Stimulated activated memory B cell treated with anti-CD40 and anti-IgM and Interleukin-4, amounts not matched to agents 10 μg/mL and 1 μg/mL and 100 μg/mL, for 72 hours (primary cell): ENCODE data around the gene HDAC9.
A peak's percentile ranks its signal among the peaks of the same experiment; 100 is the strongest.

ENCODE experiments used
- ATAC-seq: fragments of 150-1000 bp; cut with Tn5 transposase; 2 replicates; pipeline ENCODE4 v1.10.0; 2021
- H3K27ac Mint-ChIP-seq: one replicate; pipeline ENCODE4 v1.8.0; 2022; ENCODE audit warnings: mild to moderate bottlenecking, mixed read lengths
- H3K27me3 Mint-ChIP-seq: one replicate; pipeline ENCODE4 v1.8.0; 2022; ENCODE audit warnings: mixed read lengths
- H3K36me3 Mint-ChIP-seq: one replicate; pipeline ENCODE4 v1.8.0; 2022; ENCODE audit warnings: mixed read lengths
- H3K4me1 Mint-ChIP-seq: one replicate; pipeline ENCODE4 v1.8.0; 2022; ENCODE audit warnings: mixed read lengths
- H3K4me3 Mint-ChIP-seq: one replicate; pipeline ENCODE4 v1.8.0; 2022; ENCODE audit warnings: mild to moderate bottlenecking, moderate library complexity, mixed read lengths
- H3K9me3 Mint-ChIP-seq: one replicate; pipeline ENCODE4 v1.8.0; 2022; ENCODE audit warnings: mixed read lengths

HDAC9 gene

DNA sequence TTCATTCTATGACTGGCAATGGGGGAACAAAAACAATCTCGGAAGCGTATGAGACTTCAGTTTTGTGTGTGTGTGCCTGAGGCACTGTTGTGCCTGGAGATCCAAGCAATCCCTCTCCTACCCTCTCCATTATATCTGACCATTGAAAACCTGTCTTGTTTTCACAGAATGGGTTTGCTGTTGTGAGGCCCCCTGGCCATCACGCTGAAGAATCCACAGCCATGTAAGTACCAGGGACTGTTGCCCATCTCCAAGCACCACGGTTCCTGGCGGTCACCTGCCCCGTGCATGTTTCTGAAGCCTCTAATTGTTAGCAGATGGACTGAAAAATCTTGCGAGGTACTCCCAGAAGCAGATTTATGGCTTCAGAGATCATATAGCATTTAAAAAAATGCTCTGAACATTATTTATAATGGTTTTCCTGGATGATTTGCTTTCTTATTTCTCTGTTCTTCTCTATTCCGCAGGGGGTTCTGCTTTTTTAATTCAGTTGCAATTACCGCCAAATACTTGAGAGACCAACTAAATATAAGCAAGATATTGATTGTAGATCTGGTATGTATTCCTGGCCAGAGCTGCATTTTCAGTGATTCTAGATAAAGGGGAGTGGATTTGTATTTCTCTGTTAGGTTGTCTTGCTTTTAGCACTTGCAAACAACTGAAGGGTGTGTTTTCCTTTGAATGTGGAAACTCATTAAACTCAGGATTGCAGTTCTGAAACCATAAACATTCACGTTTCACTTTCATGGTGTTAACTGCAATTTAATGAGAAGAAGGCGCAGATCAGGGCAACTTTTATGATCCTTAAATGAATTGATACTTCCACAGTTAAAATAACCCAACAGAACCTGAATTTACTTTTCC lies 333.7 kb downstream of the HDAC9 start:
- Mint-ChIP-seq H3K27me3 (no peaks in the 10 kb centered on the region), H3K4me3 (no peak overlapping the region), H3K4me1 (no peaks in the 10 kb centered on the region), H3K27ac (no peak overlapping the region), H3K36me3 (peaks cover 7% of the 10 kb centered on the region), H3K9me3 (no peaks in the 10 kb centered on the region)
- no peak for ATAC-seq

DNA sequence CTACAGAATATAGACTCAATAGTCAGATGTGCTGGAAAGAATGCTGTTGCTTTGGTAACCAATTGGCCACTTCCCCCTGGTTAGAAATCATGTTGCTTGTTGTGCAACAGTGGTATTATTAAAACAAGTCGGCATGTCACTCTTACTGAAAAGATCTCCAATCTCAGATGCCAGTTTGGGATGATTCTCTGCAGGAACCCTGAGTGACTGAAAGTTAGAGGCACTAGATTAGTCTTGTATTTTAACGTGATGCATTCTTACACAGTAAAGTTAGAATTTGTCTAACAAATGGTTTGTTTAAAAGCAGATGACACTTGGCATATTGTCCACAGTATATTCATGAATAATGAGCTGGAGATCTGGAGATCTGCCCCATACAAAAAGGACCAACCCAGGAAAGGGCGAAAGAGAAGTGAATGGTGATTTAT lies 334.3 kb downstream of the HDAC9 start:
- H3K27me3 Mint-ChIP-seq = no peaks in the 10 kb centered on the region
- no peaks in the 10 kb centered on the region for H3K9me3 Mint-ChIP-seq
- no peak overlapping the region for H3K27ac Mint-ChIP-seq
- H3K36me3 Mint-ChIP-seq = peaks cover 8% of the 10 kb centered on the region
- H3K4me1 Mint-ChIP-seq = no peaks in the 10 kb centered on the region
- H3K4me3 Mint-ChIP-seq = no peak overlapping the region
- ATAC-seq = no peak

DNA sequence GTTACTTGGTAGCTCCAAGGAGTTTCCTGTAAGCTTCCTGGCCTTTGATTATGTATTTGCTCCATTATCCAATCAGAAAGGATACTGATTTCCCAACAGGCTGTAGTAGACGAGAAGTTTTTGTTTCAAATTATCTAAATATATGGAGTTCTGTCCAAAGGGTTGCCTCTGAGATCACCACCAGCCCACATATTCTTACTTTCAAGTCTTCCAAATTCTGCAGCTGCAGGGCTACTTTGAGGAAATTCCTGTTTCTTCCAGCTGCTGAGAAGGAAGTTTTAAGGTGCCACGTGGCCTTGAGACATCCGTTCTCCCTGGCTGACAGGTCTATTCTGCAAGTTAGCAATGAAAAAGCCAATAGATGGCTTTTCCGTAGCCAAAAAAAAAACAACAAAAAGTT lies 335.9 kb downstream of the HDAC9 start:
- peaks cover 18% of the 10 kb centered on the region for H3K36me3 Mint-ChIP-seq
- no peak overlapping the region for H3K4me3 Mint-ChIP-seq
- no peaks in the 10 kb centered on the region for H3K4me1 Mint-ChIP-seq

DNA sequence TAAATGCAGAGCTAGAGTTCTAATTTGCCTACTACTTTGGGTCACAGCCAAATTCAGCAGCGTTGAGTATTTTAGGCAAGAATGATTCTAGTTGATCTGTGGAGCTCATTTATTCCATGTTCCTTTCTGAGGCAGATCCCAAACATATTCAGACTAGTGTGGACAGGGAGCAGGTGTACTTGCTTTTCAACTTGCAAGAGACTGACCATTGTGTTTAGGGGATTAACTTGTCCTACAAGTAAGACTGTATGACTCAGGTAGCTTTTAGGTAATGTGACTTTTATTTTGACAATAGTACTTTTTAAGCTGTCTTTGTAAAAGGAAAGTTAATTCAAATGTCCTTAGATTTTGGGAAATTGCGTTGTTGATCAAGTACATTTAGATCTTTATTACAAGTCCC lies 336.4 kb downstream of the HDAC9 start:
- no peak overlapping the region for H3K4me3 Mint-ChIP-seq
- H3K27me3 Mint-ChIP-seq = no peaks in the 10 kb centered on the region
- ATAC-seq = no peak
- peaks cover 18% of the 10 kb centered on the region for H3K36me3 Mint-ChIP-seq
- H3K9me3 Mint-ChIP-seq = no peaks in the 10 kb centered on the region
- no peaks in the 10 kb centered on the region for H3K4me1 Mint-ChIP-seq
- no peak overlapping the region for H3K27ac Mint-ChIP-seq

More for the DNA sequence above, 335.9 kb downstream of the HDAC9 start:
- Mint-ChIP-seq H3K27me3 (no peaks in the 10 kb centered on the region), H3K27ac (no peak overlapping the region), H3K9me3 (no peaks in the 10 kb centered on the region)
- no peak for ATAC-seq

DNA sequence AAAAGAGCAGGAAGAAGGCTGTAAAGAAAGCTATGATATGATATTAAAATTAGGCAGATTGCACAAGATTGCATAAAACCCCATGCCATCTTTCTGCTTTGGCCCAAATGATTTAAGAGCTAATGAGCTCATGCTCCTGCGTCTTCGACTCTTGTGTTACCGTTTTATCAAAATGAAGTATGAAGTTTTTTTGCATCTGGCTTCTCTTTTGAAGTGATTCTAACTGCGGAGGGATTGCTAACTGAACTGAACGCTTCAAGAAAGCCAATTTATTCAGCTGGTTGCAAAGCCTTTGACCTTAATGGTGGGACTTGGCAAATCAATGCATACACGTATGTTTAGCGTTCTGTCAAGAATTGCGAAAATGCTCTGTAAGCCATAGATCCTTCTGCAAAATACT lies 339.0 kb downstream of the HDAC9 start:
- Mint-ChIP-seq H3K27ac (no peak overlapping the region), H3K27me3 (no peaks in the 10 kb centered on the region), H3K9me3 (no peaks in the 10 kb centered on the region), H3K36me3 (peaks cover 17% of the 10 kb centered on the region), H3K4me1 (no peaks in the 10 kb centered on the region), H3K4me3 (no peak overlapping the region)
- ATAC-seq = no peak

DNA sequence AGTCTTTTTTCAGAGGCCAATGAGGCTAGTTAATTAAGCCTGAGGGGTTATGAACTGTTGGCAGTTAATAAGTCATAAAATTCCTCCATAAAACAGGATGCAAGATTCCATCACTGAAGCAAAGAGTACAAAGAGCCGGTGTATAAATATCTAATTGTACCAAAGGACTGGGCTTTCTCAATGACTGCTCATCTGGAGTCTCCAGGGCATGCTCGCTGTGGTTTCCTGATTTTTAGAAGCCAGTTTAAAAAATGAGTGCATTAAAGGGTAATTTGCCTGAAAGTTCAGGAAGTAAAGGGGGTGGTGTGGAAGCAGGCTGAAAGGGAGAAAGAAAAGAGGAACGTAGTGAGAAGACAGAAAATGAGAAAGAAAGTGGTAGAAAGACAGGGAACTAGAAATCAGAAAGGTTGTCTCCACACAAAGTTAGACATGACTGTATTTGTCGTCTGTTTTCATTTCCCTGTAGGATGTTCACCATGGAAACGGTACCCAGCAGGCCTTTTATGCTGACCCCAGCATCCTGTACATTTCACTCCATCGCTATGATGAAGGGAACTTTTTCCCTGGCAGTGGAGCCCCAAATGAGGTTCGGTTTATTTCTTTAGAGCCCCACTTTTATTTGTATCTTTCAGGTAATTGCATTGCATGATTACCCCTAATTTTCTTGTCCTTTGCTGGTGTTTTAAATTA lies 339.6 kb downstream of the HDAC9 start:
- ATAC-seq = peak; percentile 27
- no peak overlapping the region for H3K27ac Mint-ChIP-seq
- H3K36me3 Mint-ChIP-seq = peaks cover 17% of the 10 kb centered on the region
- H3K4me1 Mint-ChIP-seq = no peaks in the 10 kb centered on the region
- H3K27me3 Mint-ChIP-seq = no peaks in the 10 kb centered on the region
- H3K4me3 Mint-ChIP-seq = no peak overlapping the region
- H3K9me3 Mint-ChIP-seq = no peaks in the 10 kb centered on the region

DNA sequence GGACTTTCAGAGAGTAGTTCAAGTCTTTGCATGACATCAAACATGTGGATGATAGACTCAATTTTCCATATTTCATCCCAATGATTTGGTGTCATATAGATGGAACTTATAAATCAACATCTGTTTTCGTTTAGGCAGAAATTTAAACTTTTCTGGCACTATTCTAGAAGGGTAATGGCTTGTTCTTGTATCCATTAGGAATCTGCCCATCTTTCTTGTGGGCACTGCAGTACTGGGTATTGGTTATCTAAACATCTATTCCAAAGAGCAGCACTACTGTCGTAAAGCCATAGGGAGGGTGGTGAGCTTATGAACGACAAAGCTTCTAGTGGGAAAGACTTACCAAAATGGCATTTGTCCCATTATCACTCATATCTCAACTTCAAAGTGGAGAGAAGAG lies 348.4 kb downstream of the HDAC9 start:
- no peak overlapping the region for H3K27ac Mint-ChIP-seq

DNA sequence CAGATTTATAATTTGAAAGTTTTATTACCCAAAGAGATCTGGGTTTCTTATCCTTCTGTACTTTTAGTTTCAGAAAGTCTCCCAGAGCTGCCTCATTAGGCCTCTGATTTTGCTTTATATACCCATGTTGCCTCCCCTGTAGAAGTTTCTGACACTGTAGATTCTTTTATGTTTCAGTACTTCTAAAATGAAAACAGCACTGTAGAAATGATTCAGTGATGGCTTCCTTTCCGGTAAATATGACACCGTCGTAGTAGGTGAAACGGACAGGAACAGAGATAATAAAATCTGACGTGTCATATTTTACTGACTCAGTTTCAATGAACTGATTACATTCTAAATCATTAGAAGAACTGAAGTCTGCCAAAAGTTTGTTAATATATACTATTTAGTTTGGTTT lies 349.2 kb downstream of the HDAC9 start:
- H3K27me3 Mint-ChIP-seq = no peaks in the 10 kb centered on the region
- H3K9me3 Mint-ChIP-seq = no peaks in the 10 kb centered on the region
- H3K4me1 Mint-ChIP-seq = peaks cover 5% of the 10 kb centered on the region
- no peaks in the 10 kb centered on the region for H3K36me3 Mint-ChIP-seq
- ATAC-seq = no peak
- H3K4me3 Mint-ChIP-seq = no peak overlapping the region
- H3K27ac Mint-ChIP-seq = no peak overlapping the region

More for the DNA sequence above, 348.4 kb downstream of the HDAC9 start:
- Mint-ChIP-seq H3K4me1 (peaks cover 5% of the 10 kb centered on the region), H3K4me3 (no peak overlapping the region), H3K27me3 (no peaks in the 10 kb centered on the region), H3K9me3 (no peaks in the 10 kb centered on the region), H3K36me3 (no peaks in the 10 kb centered on the region)
- ATAC-seq = no peak

DNA sequence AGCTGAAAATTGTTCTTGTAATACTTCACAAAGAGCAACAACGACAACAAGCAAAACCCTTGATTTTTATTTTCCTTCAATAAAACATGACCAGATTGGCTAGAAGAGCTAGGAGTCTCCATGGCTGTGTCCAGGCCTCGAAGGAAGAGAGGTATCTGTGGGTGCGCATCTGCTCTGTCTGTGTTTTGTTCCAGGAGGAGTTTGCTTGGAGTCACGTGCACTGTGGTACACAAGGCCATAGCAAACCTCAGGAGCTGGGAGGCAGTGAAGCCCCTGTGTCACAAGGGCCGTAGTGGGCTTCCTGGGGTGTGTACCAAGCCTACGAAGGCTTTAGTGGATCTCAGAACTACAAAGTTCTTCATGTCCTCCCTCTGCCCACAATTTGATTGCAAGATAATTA lies 350.2 kb downstream of the HDAC9 start:
- H3K27ac Mint-ChIP-seq = no peak overlapping the region
- no peak overlapping the region for H3K4me3 Mint-ChIP-seq
- H3K4me1 Mint-ChIP-seq = peaks cover 5% of the 10 kb centered on the region
- no peaks in the 10 kb centered on the region for H3K27me3 Mint-ChIP-seq
- no peaks in the 10 kb centered on the region for H3K9me3 Mint-ChIP-seq
- H3K36me3 Mint-ChIP-seq = no peaks in the 10 kb centered on the region
- no peak for ATAC-seq

DNA sequence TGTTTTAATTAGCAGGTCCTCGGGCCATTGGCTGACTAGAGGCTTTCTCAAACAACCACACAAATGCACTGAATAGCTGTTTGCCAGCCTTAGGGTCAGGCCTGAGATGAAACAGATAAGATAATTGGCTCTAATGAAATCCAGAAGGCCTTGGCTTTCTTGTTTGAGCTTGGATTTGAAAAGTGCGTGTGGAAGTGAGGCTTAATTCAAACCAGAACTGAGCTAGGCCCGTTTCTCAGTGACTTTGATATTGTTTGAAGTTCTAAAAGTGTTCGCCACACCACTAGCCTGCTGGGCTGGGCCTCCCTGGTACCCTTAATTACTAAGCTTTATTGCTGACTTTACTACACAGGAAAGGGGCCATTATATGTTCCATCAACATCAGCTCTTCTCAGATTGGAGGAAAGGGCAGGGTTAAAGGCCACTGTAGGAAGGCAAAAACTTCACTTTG lies 351.2 kb downstream of the HDAC9 start:
- Mint-ChIP-seq H3K27ac (no peak overlapping the region), H3K9me3 (no peaks in the 10 kb centered on the region), H3K4me1 (peaks cover 5% of the 10 kb centered on the region), H3K4me3 (no peak overlapping the region), H3K36me3 (no peaks in the 10 kb centered on the region), H3K27me3 (no peaks in the 10 kb centered on the region)
- ATAC-seq = no peak

DNA sequence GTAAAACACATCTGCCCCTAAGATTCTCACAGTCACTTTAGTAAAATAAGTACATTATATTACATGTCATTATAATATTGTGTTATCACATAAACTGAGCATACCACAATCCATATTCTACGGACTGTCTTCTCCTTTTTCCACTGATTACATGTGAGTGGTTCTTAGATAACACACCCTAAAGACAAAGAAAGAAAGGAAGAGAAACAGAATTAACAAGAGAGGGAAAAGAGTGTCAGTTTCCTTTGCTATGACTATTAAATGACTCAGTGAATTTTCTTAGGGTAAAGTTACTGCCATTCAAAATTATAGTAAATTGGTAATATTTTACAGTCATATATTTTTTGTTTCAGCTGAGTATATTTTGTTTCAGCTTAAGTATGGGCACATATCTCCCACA lies 353.6 kb downstream of the HDAC9 start:
- Mint-ChIP-seq H3K9me3 (no peaks in the 10 kb centered on the region), H3K27ac (no peak overlapping the region), H3K36me3 (no peaks in the 10 kb centered on the region), H3K27me3 (no peaks in the 10 kb centered on the region), H3K4me1 (no peaks in the 10 kb centered on the region), H3K4me3 (no peak overlapping the region)
- ATAC-seq = no peak

DNA sequence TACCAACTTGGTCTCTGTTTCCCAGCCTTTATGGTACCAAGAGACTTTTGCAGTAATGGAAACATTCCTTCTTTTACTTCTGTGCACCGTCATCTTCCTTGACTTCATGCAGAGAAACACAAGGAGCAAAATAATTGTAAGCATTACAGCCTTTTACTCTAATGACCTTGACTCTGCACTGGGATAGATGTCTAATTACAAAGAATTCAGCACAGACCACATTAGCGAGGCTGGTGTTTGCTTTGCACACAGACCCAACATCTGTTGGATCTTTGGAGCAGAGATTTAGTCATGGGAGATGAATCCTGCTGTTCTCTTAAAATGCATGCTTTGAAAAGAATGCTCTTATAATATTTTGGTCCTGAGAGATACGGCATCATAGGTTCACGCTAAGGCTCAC lies 360.2 kb downstream of the HDAC9 start:
- H3K9me3 Mint-ChIP-seq = no peaks in the 10 kb centered on the region
- no peaks in the 10 kb centered on the region for H3K27me3 Mint-ChIP-seq
- H3K27ac Mint-ChIP-seq = no peak overlapping the region
- ATAC-seq = no peak
- H3K36me3 Mint-ChIP-seq = no peaks in the 10 kb centered on the region
- no peaks in the 10 kb centered on the region for H3K4me1 Mint-ChIP-seq
- H3K4me3 Mint-ChIP-seq = no peak overlapping the region

DNA sequence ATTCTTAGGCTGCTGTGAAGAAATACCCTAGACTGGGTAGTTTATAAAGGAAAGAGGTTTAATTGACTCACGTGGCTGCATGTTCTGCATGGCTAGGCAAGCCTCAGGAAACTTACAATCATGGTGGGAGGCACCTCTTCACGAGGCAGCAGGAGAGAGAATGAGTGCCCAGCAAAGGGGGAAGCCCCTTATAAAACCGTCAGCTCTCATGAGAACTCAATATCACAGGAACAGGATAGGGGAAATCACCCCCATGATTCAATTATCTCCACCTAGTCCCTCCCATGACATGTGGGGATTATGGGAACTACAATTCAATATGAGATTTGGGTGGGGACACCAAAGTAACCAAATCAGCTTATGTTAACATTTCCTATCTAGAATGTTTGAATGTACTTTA lies 362.7 kb downstream of the HDAC9 start:
- Mint-ChIP-seq H3K9me3 (no peaks in the 10 kb centered on the region), H3K27me3 (no peaks in the 10 kb centered on the region), H3K27ac (no peak overlapping the region), H3K36me3 (no peaks in the 10 kb centered on the region), H3K4me1 (no peaks in the 10 kb centered on the region), H3K4me3 (no peak overlapping the region)
- no peak for ATAC-seq

DNA sequence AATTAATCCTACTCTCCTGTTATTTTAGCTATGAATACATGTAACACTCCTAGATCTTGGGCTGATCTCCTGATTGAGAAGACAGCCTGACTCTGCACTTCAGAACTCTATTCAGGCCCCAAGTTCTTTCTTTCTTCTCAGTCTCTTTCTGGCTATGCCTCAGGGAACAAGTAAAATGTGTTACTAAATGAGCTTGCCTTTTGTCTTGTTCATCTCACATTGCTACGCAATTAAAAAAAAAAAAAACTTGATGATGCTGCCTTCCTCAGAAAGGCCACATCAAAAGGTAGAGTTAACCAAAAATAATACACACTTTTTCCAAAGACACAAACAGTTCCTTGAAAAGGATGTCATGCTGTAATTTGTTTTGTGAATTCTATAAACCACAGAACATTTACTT lies 363.8 kb downstream of the HDAC9 start:
- H3K9me3 Mint-ChIP-seq = no peaks in the 10 kb centered on the region
- H3K36me3 Mint-ChIP-seq = peaks cover 3% of the 10 kb centered on the region
- H3K4me1 Mint-ChIP-seq = no peaks in the 10 kb centered on the region
- no peak for ATAC-seq
- H3K4me3 Mint-ChIP-seq = no peak overlapping the region
- no peak overlapping the region for H3K27ac Mint-ChIP-seq
- no peaks in the 10 kb centered on the region for H3K27me3 Mint-ChIP-seq

DNA sequence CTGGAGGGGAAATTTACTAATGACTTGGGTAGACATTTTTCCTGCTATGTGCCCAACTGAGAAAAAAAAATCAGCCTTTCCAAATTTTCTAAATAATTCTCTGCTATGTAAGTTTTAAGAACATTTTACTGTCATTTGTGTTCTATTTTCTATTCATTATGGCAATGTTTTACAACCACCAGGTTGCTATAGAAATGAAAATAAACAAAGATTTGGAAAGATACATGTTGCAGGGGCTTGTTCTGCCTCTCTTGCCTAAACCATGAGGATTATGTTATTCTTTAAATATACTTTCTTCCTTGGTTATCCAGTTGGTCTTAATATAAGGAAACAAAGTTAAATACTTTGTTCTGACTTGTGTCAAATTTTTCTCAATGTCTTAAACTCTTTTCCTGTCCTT lies 364.7 kb downstream of the HDAC9 start:
- Mint-ChIP-seq H3K4me3 (no peak overlapping the region), H3K4me1 (no peaks in the 10 kb centered on the region), H3K36me3 (peaks cover 6% of the 10 kb centered on the region), H3K27ac (no peak overlapping the region), H3K27me3 (no peaks in the 10 kb centered on the region), H3K9me3 (no peaks in the 10 kb centered on the region)
- ATAC-seq = no peak
